Esophagus muscularis mucosa (tissue), 4 donors: ENCODE data around the gene NANOS3. TPM values are rescaled to one million over a fixed set of nuclear protein-coding genes. Genes with fewer than 3 reads are reported as not detected.

ENCODE experiments used
- DNase-seq: peaks from one replicate; pipeline ENCODE4 v3.0.0-alpha.2; 2017; ENCODE audit errors: extremely low spot score
- H3K27ac ChIP-seq, 4 donors: fragments of 200-600 bp; sonication (generic); replicated peaks in 1 of 4; 1 replicate in 3 of 4; 2 replicates in 1 of 4; pipeline ENCODE4 v1.5.1; 2016 to 2019; ENCODE audit warnings: mild to moderate bottlenecking in 1 of 4
- H3K27me3 ChIP-seq, 4 donors: fragments of 200-600 bp; sonication (generic); one replicate each; pipeline versions ENCODE4 v1.5.1 to v1.6.0; 2016 to 2019
- H3K36me3 ChIP-seq, 4 donors: fragments of 200-600 bp; sonication (generic); one replicate each; pipeline ENCODE4 v1.5.1; 2016 to 2019
- H3K4me1 ChIP-seq, 4 donors: fragments of 200-600 bp; sonication (generic); one replicate each; pipeline ENCODE4 v1.5.1; 2016 to 2019
- H3K4me3 ChIP-seq, 4 donors: fragments of 200-600 bp; sonication (generic); 1 replicate in 2 of 4; 2 replicates in 2 of 4; pipeline ENCODE4 v1.5.1; 2016 to 2019; ENCODE audit warnings: mild to moderate bottlenecking in 4 of 4, moderate library complexity in 1 of 4
- H3K9me3 ChIP-seq, 4 donors: fragments of 200-600 bp; sonication (generic); 1 replicate in 3 of 4; 2 replicates in 1 of 4; pipeline ENCODE4 v1.5.1; 2016 to 2019
- CTCF ChIP-seq, 3 experiments: fragments of 200-600 bp in 2 of 3; fragments of 450-650 bp in 1 of 3; sonication (generic) in 2 of 3; IDR thresholded peaks; one replicate each; pipeline ENCODE4 v1.5.1; 2017 to 2019; ENCODE audit warnings: antibody characterized with exemption in 3 of 3, mild to moderate bottlenecking in 2 of 3, moderate library complexity in 1 of 3
- EP300 ChIP-seq: sonication (generic); formaldehyde crosslinking; IDR thresholded peaks from one replicate; pipeline ENCODE4 v1.6.1; 2017; ENCODE audit warnings: antibody characterized with exemption
- POLR2A ChIP-seq: fragments of 450-650 bp; IDR thresholded peaks from one replicate; pipeline ENCODE4 v1.6.1; 2017; ENCODE audit warnings: antibody characterized with exemption, moderate library complexity, mild to moderate bottlenecking, low read depth
- POLR2AphosphoS5 ChIP-seq, 2 donors: sonication (generic); formaldehyde crosslinking; IDR thresholded peaks; one replicate each; pipeline ENCODE4 v1.6.1; 2017; ENCODE audit warnings: antibody characterized with exemption in 2 of 2
- WGBS: methylation state at CpG from one replicate; pipeline ENCODE4 v1.1.5; 2018; 5-methylcytosine and 5-hydroxymethylcytosine counted together
- intact Hi-C: fragments of 100-400 bp; cut with DNase I; formaldehyde crosslinking; loops from one replicate; pipeline ENCODE4 v1.15.1; 2023
- total RNA-seq, 4 donors: library from RNA; depleted of rRNA; stranded (reverse); fragments of >200 nt; gene quantifications; one replicate each; pipeline versions ENCODE4 v1.1.0 to v1.2.1, GENCODE V29; 2016

NANOS3 gene
- total RNA-seq, 4 donors from 2014 or later, result not detected

GRCh38 chr19:13906521-13906904, 29.6 kb downstream of the NANOS3 start:
- Histone ChIP-seq H3K27me3 (peaks cover 0 to 7% (median 0%) of the 10 kb centered on the region in 4 donors), H3K9me3 (no peaks in the 10 kb centered on the region), H3K4me1 (peaks cover 17 to 27% (median 21%) of the 10 kb centered on the region in 4 donors), H3K36me3 (peaks cover 9 to 24% (median 21%) of the 10 kb centered on the region in 4 donors), H3K27ac (peak overlapping the region; percentile 68 to 77 (median 76)), H3K4me3 (peak overlapping the region; percentile 77 to 99 (median 90))
- intact Hi-C loops, result no loop called here
- TF ChIP-seq POLR2A (no peak), CTCF (IDR thresholded peaks at IDR 0.05) (no peak), POLR2AphosphoS5 (IDR thresholded peaks at IDR 0.05) (no peak), EP300 (no peak)
- DNase-seq, result no peak
- WGBS, result 0% methylated on average over 1 of the region's 13 CpGs

- peak overlapping the region; percentile 77 to 99 (median 90) for H3K4me3 ChIP-seq
- peaks cover 0 to 7% (median 0%) of the 10 kb centered on the region in 4 donors for H3K27me3 ChIP-seq
- H3K36me3 ChIP-seq, result peaks cover 10 to 28% (median 23%) of the 10 kb centered on the region in 4 donors
- no peak for DNase-seq
- H3K27ac ChIP-seq, result no peak overlapping the region
- WGBS, result 95% methylated on average over 5 of the region's 5 CpGs
- intact Hi-C loops, result no loop called here
- H3K9me3 ChIP-seq, result no peaks in the 10 kb centered on the region
- H3K4me1 ChIP-seq, result peaks cover 17 to 27% (median 21%) of the 10 kb centered on the region in 4 donors
- TF ChIP-seq CTCF (IDR thresholded peaks at IDR 0.05) (no peak), EP300 (no peak), POLR2A (no peak), POLR2AphosphoS5 (IDR thresholded peaks at IDR 0.05) (no peak)
These were observed 30.0 kb downstream of the NANOS3 start for GRCh38 chr19:13906910-13907309.

GRCh38 chr19:13908674-13909073, 31.7 kb downstream of the NANOS3 start:
- Histone ChIP-seq H3K4me3 (no peak overlapping the region), H3K27me3 (peaks cover 0 to 7% (median 0%) of the 10 kb centered on the region in 4 donors), H3K4me1 (peaks cover 17 to 27% (median 21%) of the 10 kb centered on the region in 4 donors), H3K9me3 (no peaks in the 10 kb centered on the region), H3K27ac (no peak overlapping the region), H3K36me3 (peaks cover 22 to 46% (median 41%) of the 10 kb centered on the region in 4 donors)
- DNase-seq, result no peak
- WGBS, result 90% methylated on average over 8 of the region's 8 CpGs
- TF ChIP-seq POLR2AphosphoS5 (IDR thresholded peaks at IDR 0.05) (no peak), POLR2A (no peak), CTCF (IDR thresholded peaks at IDR 0.05) (no peak), EP300 (no peak)
- intact Hi-C loops, result no loop called here

GRCh38 chr19:13909430-13909829, 32.5 kb downstream of the NANOS3 start:
- no peak for TF ChIP-seq POLR2A
- no peak for TF ChIP-seq CTCF (IDR thresholded peaks at IDR 0.05)
- no peak for TF ChIP-seq EP300
- TF ChIP-seq POLR2AphosphoS5 (IDR thresholded peaks at IDR 0.05), result no peak
- no peaks in the 10 kb centered on the region for H3K9me3 ChIP-seq
- H3K27me3 ChIP-seq, result peaks cover 0 to 7% (median 0%) of the 10 kb centered on the region in 4 donors
- H3K36me3 ChIP-seq, result peaks cover 27 to 53% (median 49%) of the 10 kb centered on the region in 4 donors
- intact Hi-C loops, result no loop called here
- no peak overlapping the region for H3K27ac ChIP-seq
- WGBS, result 100% methylated on average over 2 of the region's 2 CpGs
- no peak for DNase-seq
- H3K4me1 ChIP-seq, result peaks cover 17 to 27% (median 21%) of the 10 kb centered on the region in 4 donors
- no peak overlapping the region for H3K4me3 ChIP-seq

- Histone ChIP-seq H3K27me3 (no peaks in the 10 kb centered on the region), H3K4me3 (no peak overlapping the region), H3K36me3 (peaks cover 48 to 92% (median 79%) of the 10 kb centered on the region in 4 donors), H3K9me3 (no peaks in the 10 kb centered on the region), H3K27ac (no peak overlapping the region), H3K4me1 (no peaks in the 10 kb centered on the region)
- no peak for DNase-seq
- no peak for TF ChIP-seq EP300
- no peak for TF ChIP-seq POLR2A
- no peak for TF ChIP-seq CTCF (IDR thresholded peaks at IDR 0.05)
- TF ChIP-seq POLR2AphosphoS5 (IDR thresholded peaks at IDR 0.05), result no peak
- intact Hi-C loops, result no loop called here
- WGBS, result 97% methylated on average over 10 of the region's 17 CpGs
These were observed 36.4 kb downstream of the NANOS3 start for GRCh38 chr19:13913352-13913751.
